Motor neuron (in vitro differentiated cells): ENCODE measurements around the gene OLIG2. TPM values are rescaled to one million over a fixed set of nuclear protein-coding genes. Genes with fewer than 3 reads are reported as not detected.

Source experiments
- ATAC-seq, 8 experiments: fragments of 200-7000 bp; cut with Tn5 transposase; replicated peaks in 6 of 8; 2 replicates each; pipeline ENCODE4 v1.8.0; 2021; ENCODE audit warnings: mild to moderate bottlenecking in 8 of 8, moderate library complexity in 8 of 8
- H3K27ac ChIP-seq, 2 donors: fragments of 250-450 bp; sonication (Bioruptor Pico); 2 replicates each; pipeline ENCODE4 v1.9.0; 2021; ENCODE audit warnings: antibody characterized with exemption in 2 of 2, mild to moderate bottlenecking in 2 of 2, moderate library complexity in 1 of 2
- H3K4me1 ChIP-seq, 2 donors: fragments of 250-450 bp; sonication (Bioruptor Pico); replicated peaks in 1 of 2; 2 replicates each; pipeline ENCODE4 v1.6.1; 2021; ENCODE audit warnings: antibody characterized with exemption in 2 of 2, mild to moderate bottlenecking in 2 of 2, moderate library complexity in 1 of 2
- H3K4me3 ChIP-seq, 5 donors: fragments of 250-450 bp; sonication (Bioruptor Pico); 2 replicates each; pipeline ENCODE4 v1.9.0; 2021; ENCODE audit warnings: antibody characterized with exemption in 5 of 5, mild to moderate bottlenecking in 5 of 5, moderate library complexity in 4 of 5
- WGBS, 10 experiments: fragments of 450-650 bp; shearing (Covaris generic); methylation state at CpG; one replicate each; pipeline ENCODE4 v1.0.0; 2022; 5-methylcytosine and 5-hydroxymethylcytosine counted together
- in situ Hi-C, 9 experiments: fragments of 400-800 bp; cut with MboI; loops; one replicate each; pipeline ENCODE4 v1.15.0; 2021; ENCODE audit warnings: low sequenced_read_pairs in 9 of 9, low pct_unique_long_range_greater_than_20kb in 2 of 9; ENCODE audit not compliant: unreplicated experiment in 9 of 9
- total RNA-seq, 8 experiments: library from RNA; unstranded; fragments of 300-600 nt; gene quantifications; 2 replicates each; pipeline versions ENCODE4 v1.2.3 to v1.2.4, GENCODE V29; 2022

OLIG2 gene
- total RNA-seq: 10 to 100 TPM in 1 of 8 experiments, 1 to 10 TPM in 3, under 1 TPM in 3, not detected in 1; 0.18 to 10.1 (median 8.4) TPM

DNA sequence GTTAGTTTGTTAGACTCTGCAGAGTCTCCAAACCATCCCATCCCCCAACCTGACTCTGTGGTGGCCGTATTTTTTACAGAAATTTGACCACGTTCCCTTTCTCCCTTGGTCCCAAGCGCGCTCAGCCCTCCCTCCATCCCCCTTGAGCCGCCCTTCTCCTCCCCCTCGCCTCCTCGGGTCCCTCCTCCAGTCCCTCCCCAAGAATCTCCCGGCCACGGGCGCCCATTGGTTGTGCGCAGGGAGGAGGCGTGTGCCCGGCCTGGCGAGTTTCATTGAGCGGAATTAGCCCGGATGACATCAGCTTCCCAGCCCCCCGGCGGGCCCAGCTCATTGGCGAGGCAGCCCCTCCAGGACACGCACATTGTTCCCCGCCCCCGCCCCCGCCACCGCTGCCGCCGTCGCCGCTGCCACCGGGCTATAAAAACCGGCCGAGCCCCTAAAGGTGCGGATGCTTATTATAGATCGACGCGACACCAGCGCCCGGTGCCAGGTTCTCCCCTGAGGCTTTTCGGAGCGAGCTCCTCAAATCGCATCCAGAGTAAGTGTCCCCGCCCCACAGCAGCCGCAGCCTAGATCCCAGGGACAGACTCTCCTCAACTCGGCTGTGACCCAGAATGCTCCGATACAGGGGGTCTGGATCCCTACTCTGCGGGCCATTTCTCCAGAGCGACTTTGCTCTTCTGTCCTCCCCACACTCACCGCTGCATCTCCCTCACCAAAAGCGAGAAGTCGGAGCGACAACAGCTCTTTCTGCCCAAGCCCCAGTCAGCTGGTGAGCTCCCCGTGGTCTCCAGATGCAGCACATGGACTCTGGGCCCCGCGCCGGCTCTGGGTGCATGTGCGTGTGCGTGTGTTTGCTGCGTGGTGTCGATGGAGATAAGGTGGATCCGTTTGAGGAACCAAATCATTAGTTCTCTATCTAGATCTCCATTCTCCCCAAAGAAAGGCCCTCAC is at the start of gene OLIG2:
Gene OLIG2 (plus strand): TSS at position 447 of the 954 bp plus-strand sequence. CDS start 928 bp downstream, outside the sequence.
- 0 to 7% (median 0%) methylated on average over 1 to 19 of the region's 59 CpGs; no CpG with 5 or more reads in 4 of the 10 experiments for WGBS, 10 experiments
- ATAC-seq: peak; percentile 39 to 94 (median 91)
- in situ Hi-C loops: no loop called here
- H3K4me3 ChIP-seq: peak within 1 kb of the TSS; percentile 32 to 56 (median 52)
- H3K4me1 ChIP-seq: peaks cover 28 to 42% of the 10 kb centered on the region in 2 donors
- peak within 1 kb of the TSS; percentile 67 to 74 for H3K27ac ChIP-seq

DNA sequence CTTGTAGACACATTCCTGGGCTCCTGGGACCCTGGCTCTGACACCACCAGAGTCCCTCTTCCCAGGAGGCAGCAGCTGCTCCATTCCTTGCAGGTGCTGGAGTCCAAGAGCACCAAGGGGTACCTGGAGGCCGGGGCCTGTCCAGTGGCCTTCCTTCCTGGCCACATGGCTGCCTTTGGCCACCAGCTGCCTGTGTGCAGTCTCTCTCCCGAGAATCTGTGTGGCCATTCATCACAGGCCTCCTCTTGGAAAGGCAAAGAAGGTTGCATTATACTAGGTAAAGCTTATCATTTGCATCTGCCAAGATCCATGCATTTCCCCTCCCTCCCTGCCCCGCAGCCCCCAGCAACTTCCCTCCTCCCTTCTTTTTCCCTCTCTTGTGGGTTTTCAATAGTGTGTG is 48.9 kb upstream of the OLIG2 start:
- no peak overlapping the region for H3K4me3 ChIP-seq
- peaks cover 57 to 61% of the 10 kb centered on the region in 2 donors for H3K4me1 ChIP-seq
- 57% methylated on average over 1 of the region's 3 CpGs; no CpG with 5 or more reads in 9 of the 10 experiments for WGBS, 10 experiments
- peak in 2 of 8 experiments; percentile 8 to 12 for ATAC-seq
- in situ Hi-C loops: loop anchor here in 1 of 9 experiments (25.0 kb wide), 1 partner anchor 461 kb away; no protein-coding TSS in a partner anchor
- peak overlapping the region; percentile 39 to 76 for H3K27ac ChIP-seq

DNA sequence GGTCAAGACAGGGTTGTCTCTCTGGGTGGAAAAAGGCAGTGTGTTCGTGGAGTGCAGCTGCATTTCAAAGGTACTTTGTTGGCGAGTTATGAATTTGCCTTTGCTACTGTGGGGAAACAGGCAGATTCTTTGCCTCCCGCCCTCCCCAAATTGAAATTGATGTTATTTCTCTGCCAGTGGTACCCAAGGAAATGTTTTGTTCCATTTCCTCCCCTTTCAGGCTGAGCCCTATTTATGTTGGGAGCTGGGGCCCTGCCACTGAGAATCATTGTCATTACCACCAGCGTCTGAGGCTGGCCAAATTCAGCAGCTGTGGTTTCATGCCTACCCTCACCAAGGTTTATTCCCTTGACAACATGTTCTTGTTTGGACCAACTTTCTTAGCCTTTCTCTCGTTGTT is 48.5 kb upstream of the OLIG2 start:
- in situ Hi-C loops: loop anchor here in 1 of 9 experiments (25.0 kb wide), 1 partner anchor 460 kb away; no protein-coding TSS in a partner anchor
- H3K27ac ChIP-seq: peak overlapping the region; percentile 39 to 76
- peaks cover 53 to 57% of the 10 kb centered on the region in 2 donors for H3K4me1 ChIP-seq
- no peak overlapping the region for H3K4me3 ChIP-seq
- WGBS, 10 experiments: 0 to 80% (median 22%) methylated on average over 1 to 4 of the region's 5 CpGs; no CpG with 5 or more reads in 3 of the 10 experiments
- ATAC-seq: peak in 3 of 8 experiments; percentile 19 to 42 (median 31)

DNA sequence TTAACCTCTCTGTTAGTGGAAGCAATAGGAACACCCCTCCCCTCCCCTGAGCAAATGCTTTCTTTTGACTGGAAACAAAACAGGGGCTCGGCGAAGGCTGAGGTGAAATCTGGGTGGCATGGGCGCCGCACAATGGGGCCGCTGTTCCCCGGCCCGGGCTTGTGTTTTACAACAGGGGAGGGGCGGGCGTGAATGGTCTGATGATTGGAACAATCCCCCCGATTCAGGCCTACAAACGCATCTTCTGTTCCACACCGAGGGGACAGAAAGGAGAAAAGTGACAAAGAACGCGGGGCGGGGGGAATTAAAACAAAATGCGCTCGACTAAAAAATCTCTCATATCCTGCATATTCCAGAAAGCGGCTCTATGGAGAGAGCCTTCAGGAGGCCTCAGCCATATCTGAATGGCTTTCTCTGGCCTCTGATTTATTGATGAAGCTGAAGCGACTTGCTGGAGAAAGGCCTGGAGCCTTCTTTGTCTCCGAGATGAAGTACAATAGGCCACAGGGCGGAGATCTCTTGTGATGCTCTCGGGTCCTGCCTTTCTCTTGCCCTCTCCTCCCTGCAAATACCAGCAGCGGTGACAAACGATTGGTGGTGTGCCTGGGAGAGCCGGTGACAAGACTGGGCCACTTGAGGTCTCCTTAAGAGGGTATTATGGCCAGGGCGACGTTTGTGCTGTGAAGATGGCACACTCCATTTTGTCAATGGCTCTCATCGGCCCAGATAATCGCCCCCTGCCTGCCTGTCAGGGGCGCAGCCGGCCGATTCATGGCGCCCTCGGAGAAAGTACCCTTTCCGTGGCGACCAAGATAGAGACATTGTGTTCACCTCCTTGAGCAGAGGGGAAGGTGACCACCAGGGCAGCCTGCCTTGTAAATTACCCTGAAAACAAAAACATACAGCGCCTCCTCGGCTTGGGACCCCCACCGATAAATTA is 47.1 kb upstream of the OLIG2 start:
- Histone ChIP-seq H3K27ac (peak overlapping the region; percentile 68 to 76), H3K4me3 (no peak overlapping the region), H3K4me1 (peaks cover 45 to 52% of the 10 kb centered on the region in 2 donors)
- peak in 5 of 8 experiments; percentile 75 to 81 (median 79) for ATAC-seq
- in situ Hi-C loops: loop anchor here in 1 of 9 experiments (25.0 kb wide), 1 partner anchor 459 kb away; no protein-coding TSS in a partner anchor
- 5 to 66% (median 20%) methylated on average over 2 to 25 of the region's 39 CpGs; no CpG with 5 or more reads in 2 of the 10 experiments for WGBS, 10 experiments

DNA sequence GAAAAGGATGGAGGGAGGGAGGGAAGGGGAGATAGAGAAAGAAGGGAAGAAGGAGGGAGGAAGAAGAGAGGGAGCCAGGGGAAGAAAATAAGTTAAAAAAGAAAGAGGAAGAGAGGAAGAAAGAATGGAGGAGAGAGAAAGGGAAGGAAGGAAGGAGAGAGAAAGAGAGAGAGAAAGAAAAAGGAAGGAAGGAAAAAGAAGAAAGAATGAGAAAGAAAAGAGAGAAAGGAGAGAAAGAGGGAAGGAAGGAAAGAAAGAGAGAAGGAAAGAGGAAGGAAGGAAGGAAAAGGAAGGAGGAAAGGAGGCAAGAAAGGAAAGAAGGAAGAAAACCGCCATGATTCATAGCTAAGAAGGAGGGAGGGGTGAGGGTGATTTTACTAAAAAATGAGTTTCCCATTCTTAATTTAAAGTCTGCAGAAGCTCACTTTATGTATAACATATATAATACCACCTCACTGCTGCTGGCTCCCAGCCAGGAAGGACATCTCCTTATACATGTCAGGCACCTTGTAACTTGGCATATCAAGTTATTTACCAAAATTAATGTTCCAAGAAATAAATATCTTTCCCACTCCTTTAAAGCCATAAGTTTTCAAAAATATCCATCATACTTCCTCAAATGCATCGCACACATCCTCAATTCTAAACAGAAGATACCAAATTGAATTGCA is 46.0 kb upstream of the OLIG2 start:
- 52 to 100% (median 71%) methylated on average over 1 to 2 of the region's 2 CpGs; no CpG with 5 or more reads in 1 of the 10 experiments for WGBS, 10 experiments
- Histone ChIP-seq H3K4me3 (no peak overlapping the region), H3K4me1 (peaks cover 45 to 52% of the 10 kb centered on the region in 2 donors), H3K27ac (peak overlapping the region in 1 of 2 donors; percentile 76)
- no peak for ATAC-seq
- in situ Hi-C loops: loop anchor here in 1 of 9 experiments (25.0 kb wide), 1 partner anchor 458 kb away; no protein-coding TSS in a partner anchor

DNA sequence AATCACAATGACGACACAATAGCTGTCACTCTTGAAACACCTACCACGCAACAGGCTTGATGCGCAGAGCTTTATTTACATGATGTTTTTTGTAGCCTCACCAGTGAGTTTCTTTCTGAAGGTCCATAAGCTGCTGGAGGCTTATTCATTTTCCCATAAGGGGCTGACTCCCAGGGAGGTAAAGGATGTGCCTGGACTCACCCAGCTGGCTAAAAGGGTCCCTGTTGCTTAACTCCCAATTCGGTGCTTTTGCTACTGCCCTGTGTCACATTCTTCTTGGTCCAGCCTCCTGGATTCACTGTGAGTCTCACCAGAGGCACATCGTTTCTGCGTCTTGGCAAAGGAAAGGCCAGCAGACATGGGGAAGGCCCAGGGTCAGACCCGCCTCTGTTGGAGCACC is 44.6 kb upstream of the OLIG2 start:
- Histone ChIP-seq H3K4me1 (peaks cover 43 to 48% of the 10 kb centered on the region in 2 donors), H3K4me3 (no peak overlapping the region), H3K27ac (no peak overlapping the region)
- in situ Hi-C loops: loop anchor here in 1 of 9 experiments (25.0 kb wide), 1 partner anchor 456 kb away; no protein-coding TSS in a partner anchor
- ATAC-seq: no peak
- WGBS, 10 experiments: 33 to 100% (median 81%) methylated on average over 1 to 6 of the region's 7 CpGs; no CpG with 5 or more reads in 2 of the 10 experiments

DNA sequence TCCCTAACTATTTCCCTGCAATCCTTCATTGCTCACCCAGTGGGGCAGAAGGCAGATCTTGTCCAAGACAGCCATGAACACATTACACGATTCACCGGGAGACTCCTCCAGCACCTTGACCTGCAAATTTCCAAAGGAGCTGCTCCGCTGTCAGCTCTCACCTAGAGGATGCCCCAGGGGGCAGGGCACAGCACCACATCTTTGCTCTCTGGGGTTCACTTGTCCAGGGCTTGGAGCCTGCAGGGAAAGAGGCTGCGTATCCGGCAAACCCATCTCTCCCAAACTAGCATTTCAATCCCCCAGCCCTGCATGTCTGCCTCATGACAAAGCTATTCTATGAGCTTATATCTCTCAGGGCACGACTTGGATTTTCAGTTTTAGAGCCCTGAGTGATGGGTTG is 35.1 kb upstream of the OLIG2 start:
- in situ Hi-C loops: loop anchor here in 1 of 9 experiments (25.0 kb wide), 1 partner anchor 447 kb away; no protein-coding TSS in a partner anchor
- WGBS, 10 experiments: 0 to 100% (median 48%) methylated on average over 1 to 5 of the region's 6 CpGs; no CpG with 5 or more reads in 2 of the 10 experiments
- ATAC-seq: no peak
- H3K27ac ChIP-seq: no peak overlapping the region
- H3K4me1 ChIP-seq: peaks cover 13 to 17% of the 10 kb centered on the region in 2 donors
- no peak overlapping the region for H3K4me3 ChIP-seq

DNA sequence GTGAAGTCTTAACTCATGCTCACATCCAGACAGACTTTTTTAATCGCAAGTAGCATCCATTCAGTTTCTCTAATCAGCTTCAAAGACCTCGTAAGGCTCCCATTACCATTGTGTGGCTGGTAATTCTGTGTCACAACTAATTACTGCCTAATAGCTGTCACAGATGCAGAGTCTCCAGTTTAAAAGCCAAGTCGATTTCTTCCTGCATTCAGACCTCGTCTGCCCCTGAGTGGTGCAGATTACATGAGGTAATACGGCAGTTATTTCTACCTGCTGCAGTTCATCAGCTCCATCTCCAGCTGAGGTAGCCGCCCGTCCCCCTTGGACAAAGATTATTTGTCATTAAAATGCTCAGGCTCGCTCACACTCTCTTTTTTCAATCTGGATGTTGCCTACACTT is 34.4 kb upstream of the OLIG2 start:
- ATAC-seq: peak in 4 of 8 experiments; percentile 33 to 69 (median 40)
- in situ Hi-C loops: loop anchor here in 1 of 9 experiments (25.0 kb wide), 1 partner anchor 446 kb away; no protein-coding TSS in a partner anchor
- H3K4me3 ChIP-seq: no peak overlapping the region
- 0 to 60% (median 11%) methylated on average over 1 to 7 of the region's 8 CpGs; no CpG with 5 or more reads in 1 of the 10 experiments for WGBS, 10 experiments
- peaks cover 13 to 17% of the 10 kb centered on the region in 2 donors for H3K4me1 ChIP-seq
- H3K27ac ChIP-seq: peak overlapping the region; percentile 28 to 39

DNA sequence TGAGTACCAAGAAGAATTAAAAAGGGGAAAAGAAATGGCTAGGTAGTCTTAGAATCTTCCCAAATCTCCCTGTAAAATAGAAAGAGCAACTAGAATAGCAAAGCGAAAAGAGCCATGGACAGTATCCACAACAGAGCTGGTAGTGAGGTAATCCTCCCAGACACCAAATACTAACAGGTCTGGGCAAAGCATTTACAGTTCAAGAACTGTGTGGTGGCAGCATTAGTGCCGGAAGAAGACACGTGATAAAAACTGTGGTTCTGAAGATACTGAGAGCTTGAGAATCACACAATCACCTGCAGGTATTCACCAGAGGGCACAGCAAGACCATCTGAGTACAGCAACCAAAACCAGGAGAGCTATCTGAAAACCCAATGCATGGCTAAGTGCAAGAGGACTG is 31.8 kb upstream of the OLIG2 start:
- Histone ChIP-seq H3K4me1 (peaks cover 13 to 17% of the 10 kb centered on the region in 2 donors), H3K27ac (no peak overlapping the region), H3K4me3 (no peak overlapping the region)
- in situ Hi-C loops: loop anchor here in 1 of 9 experiments (25.0 kb wide), 1 partner anchor 443 kb away; no protein-coding TSS in a partner anchor
- ATAC-seq: no peak
- 10 to 100% (median 91%) methylated on average over 1 to 3 of the region's 3 CpGs; no CpG with 5 or more reads in 4 of the 10 experiments for WGBS, 10 experiments

DNA sequence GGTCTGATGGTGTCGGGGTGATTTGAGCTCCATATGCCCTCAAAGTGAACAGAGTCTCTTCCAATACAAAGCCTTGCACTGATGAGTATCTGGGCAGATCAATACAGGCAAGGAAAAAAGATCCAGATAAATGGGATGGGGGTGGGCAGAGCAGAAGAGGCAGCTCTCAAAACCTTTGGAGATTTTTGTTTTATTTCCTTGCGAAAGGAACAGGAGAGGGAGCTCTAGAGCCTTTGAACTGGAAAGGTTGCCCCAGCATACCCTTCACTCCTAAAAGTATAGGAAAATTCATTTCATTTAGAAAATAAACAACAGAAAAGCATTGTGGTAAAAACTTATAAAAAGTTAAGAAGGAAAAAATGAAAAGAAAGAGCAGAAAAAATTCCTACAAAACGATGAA is 31.4 kb upstream of the OLIG2 start:
- Histone ChIP-seq H3K27ac (no peak overlapping the region), H3K4me3 (no peak overlapping the region), H3K4me1 (peaks cover 13 to 17% of the 10 kb centered on the region in 2 donors)
- ATAC-seq: peak in 3 of 8 experiments; percentile 31 to 57 (median 52)
- in situ Hi-C loops: loop anchor here in 1 of 9 experiments (25.0 kb wide), 1 partner anchor 443 kb away; no protein-coding TSS in a partner anchor
- WGBS, 10 experiments: 11 to 87% (median 51%) methylated on average over 1 to 3 of the region's 3 CpGs

DNA sequence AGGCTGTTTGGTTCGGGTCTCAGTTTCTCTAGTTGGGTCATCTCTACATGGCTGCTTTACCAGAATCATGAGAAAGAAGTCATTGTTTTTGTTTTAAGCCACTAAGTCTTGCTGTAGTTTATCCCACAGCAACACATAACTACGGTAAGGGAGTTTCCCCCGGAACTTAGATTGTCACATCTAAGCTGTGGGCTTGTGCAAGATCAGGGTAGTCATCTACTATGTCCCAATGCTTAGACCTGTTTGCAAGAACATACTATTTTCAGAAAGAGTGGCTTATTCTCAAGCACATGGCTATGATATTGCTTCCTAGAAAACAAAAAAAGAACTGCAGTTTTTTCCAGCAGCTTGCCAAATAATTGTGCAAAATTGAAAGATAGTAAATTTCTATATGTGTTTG is 18.0 kb upstream of the OLIG2 start:
- Histone ChIP-seq H3K4me1 (peaks cover 7 to 10% of the 10 kb centered on the region in 2 donors), H3K27ac (no peak overlapping the region), H3K4me3 (no peak overlapping the region)
- WGBS, 10 experiments: 46 to 100% (median 94%) methylated on average over 1 to 3 of the region's 3 CpGs; no CpG with 5 or more reads in 1 of the 10 experiments
- peak in 1 of 8 experiments; percentile 31 for ATAC-seq
- in situ Hi-C loops: no loop called here
